ENCODE results near the gene NOX3. TPM values are rescaled to one million over a fixed set of nuclear protein-coding genes. Genes with fewer than 3 reads are reported as not detected.

Gene NOX3
- total and polyA plus RNA-seq, 2 experiments from 2014 or later, result not detected

GRCh38 chr6:155450240-155450581, 5.4 kb downstream of the NOX3 start (continued):
- TF ChIP-seq, protein P1, sequence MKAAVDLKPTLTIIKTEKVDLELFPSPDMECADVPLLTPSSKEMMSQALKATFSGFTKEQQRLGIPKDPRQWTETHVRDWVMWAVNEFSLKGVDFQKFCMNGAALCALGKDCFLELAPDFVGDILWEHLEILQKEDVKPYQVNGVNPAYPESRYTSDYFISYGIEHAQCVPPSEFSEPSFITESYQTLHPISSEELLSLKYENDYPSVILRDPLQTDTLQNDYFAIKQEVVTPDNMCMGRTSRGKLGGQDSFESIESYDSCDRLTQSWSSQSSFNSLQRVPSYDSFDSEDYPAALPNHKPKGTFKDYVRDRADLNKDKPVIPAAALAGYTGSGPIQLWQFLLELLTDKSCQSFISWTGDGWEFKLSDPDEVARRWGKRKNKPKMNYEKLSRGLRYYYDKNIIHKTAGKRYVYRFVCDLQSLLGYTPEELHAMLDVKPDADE (IDR thresholded peaks at IDR 0.05), result no peak
- no peak for TF ChIP-seq ZNF331 (CRISPR knock-in tag; IDR thresholded peaks at IDR 0.05; ENCODE audit: low read depth)

- Histone ChIP-seq H3K4me2 (peak overlapping the region; percentile 62; the same call in 1 of the 2 replicates), H3K4me3 (no peak overlapping the region), H4K20me1 (replicated peaks; ENCODE audit: insufficient read depth) (no peaks in the 10 kb centered on the region), H3K27me3 (ENCODE audit: insufficient read depth) (no peaks in the 10 kb centered on the region), H3K79me2 (replicated peaks; ENCODE audit: insufficient read depth) (no peaks in the 10 kb centered on the region), H2AFZ (peak overlapping the region; percentile 40), H3K27ac (ENCODE audit: low read depth) (no peak overlapping the region), H3K36me3 (ENCODE audit: insufficient read depth) (no peaks in the 10 kb centered on the region), H3K9me2 (ENCODE audit: insufficient read depth) (0 out of 2 replicates have a peak, but pooled peaks cover 4% of the 10 kb centered on the region), H3F3A (replicated peaks; ENCODE audit: low read depth) (no peaks in the 10 kb centered on the region), H3K4me1 (ENCODE audit: insufficient read depth) (peaks cover 18% of the 10 kb centered on the region)
- no peak for TF ChIP-seq ZNF462 (CRISPR knock-in tag; IDR thresholded peaks at IDR 0.05)
- TF ChIP-seq, protein P2, sequence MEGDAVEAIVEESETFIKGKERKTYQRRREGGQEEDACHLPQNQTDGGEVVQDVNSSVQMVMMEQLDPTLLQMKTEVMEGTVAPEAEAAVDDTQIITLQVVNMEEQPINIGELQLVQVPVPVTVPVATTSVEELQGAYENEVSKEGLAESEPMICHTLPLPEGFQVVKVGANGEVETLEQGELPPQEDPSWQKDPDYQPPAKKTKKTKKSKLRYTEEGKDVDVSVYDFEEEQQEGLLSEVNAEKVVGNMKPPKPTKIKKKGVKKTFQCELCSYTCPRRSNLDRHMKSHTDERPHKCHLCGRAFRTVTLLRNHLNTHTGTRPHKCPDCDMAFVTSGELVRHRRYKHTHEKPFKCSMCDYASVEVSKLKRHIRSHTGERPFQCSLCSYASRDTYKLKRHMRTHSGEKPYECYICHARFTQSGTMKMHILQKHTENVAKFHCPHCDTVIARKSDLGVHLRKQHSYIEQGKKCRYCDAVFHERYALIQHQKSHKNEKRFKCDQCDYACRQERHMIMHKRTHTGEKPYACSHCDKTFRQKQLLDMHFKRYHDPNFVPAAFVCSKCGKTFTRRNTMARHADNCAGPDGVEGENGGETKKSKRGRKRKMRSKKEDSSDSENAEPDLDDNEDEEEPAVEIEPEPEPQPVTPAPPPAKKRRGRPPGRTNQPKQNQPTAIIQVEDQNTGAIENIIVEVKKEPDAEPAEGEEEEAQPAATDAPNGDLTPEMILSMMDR (conservative IDR thresholded peaks at IDR 0.05; ENCODE audit: low read depth in 2 of 2), result no peak
- Mint-ChIP-seq H3K4me3 (no peak overlapping the region), H3K4me1 (peaks cover 26% of the 10 kb centered on the region), H3K36me3 (ENCODE audit: low read depth) (no peaks in the 10 kb centered on the region), H3K9me3 (no peaks in the 10 kb centered on the region), H3K27ac (no peak overlapping the region), H3K27me3 (ENCODE audit: insufficient read depth, low read depth, poor library complexity) (peaks cover 3% of the 10 kb centered on the region)
- DNase-seq (ENCODE audit: low spot score), result peak; percentile 13
- peak; percentile 51 for ATAC-seq
These were observed 6.0 kb downstream of the NOX3 start for GRCh38 chr6:155449450-155450239.
